Astrocyte (in vitro differentiated cells and primary cell): ENCODE data around the gene EDIL3. TPM values are rescaled to one million over a fixed set of nuclear protein-coding genes. Genes with fewer than 3 reads are reported as not detected.

Experiments used
- DNase-seq: peaks from one replicate; pipeline ENCODE4 v3.0.0-alpha.2; 2010; ENCODE audit warnings: low read depth
- FAIRE-seq: peaks from 2 replicates; lab custom pipeline; 2011; peaks lifted over from hg19 to GRCh38; lab: Jason Lieb, UNC
- H2AFZ ChIP-seq: 2 replicates; pipeline ENCODE4 v1.6.0; 2012; ENCODE audit warnings: low read depth, low read length, inconsistent platforms
- H3K27ac ChIP-seq: 2 replicates; pipeline ENCODE4 v1.5.1; 2011; ENCODE audit warnings: low read depth, low read length, inconsistent platforms
- H3K27me3 ChIP-seq: 2 replicates; pipeline ENCODE4 v1.6.0; 2011; ENCODE audit warnings: low read length, inconsistent platforms; ENCODE audit not compliant: insufficient read depth
- H3K36me3 ChIP-seq: 2 replicates; pipeline ENCODE4 v1.5.1; 2011; ENCODE audit warnings: low read length, inconsistent platforms; ENCODE audit not compliant: insufficient read depth
- H3K4me1 ChIP-seq: 2 replicates; pipeline ENCODE4 v1.5.1; 2011; ENCODE audit warnings: low read length, inconsistent platforms; ENCODE audit not compliant: insufficient read depth
- H3K4me2 ChIP-seq: 2 replicates; pipeline ENCODE4 v1.6.0; 2012; ENCODE audit warnings: low read length, inconsistent platforms
- H3K4me3 ChIP-seq: 2 replicates; pipeline ENCODE4 v1.5.1; 2011; ENCODE audit warnings: low read depth, mild to moderate bottlenecking, low read length, inconsistent platforms; ENCODE audit not compliant: insufficient read depth
- H3K79me2 ChIP-seq: 2 replicates; pipeline ENCODE4 v1.6.0; 2012; ENCODE audit warnings: mild to moderate bottlenecking, low read length, inconsistent platforms; ENCODE audit not compliant: insufficient read depth
- H3K9ac ChIP-seq: 2 replicates; pipeline ENCODE4 v1.6.0; 2012; ENCODE audit warnings: mild to moderate bottlenecking, low read length, inconsistent platforms
- H3K9me3 ChIP-seq: 2 replicates; pipeline ENCODE4 v1.5.1; 2012; ENCODE audit warnings: low read depth, mild to moderate bottlenecking, low read length, inconsistent platforms; ENCODE audit not compliant: insufficient read depth
- H4K20me1 ChIP-seq: 2 replicates; pipeline ENCODE4 v1.6.0; 2012; ENCODE audit warnings: low read length, inconsistent platforms; ENCODE audit not compliant: insufficient read depth
- H3K27ac Mint-ChIP-seq: one replicate; pipeline ENCODE4 v1.8.0; 2021; ENCODE audit warnings: mild to moderate bottlenecking, mixed read lengths; ENCODE audit not compliant: unreplicated experiment
- H3K27me3 Mint-ChIP-seq: one replicate; pipeline ENCODE4 v1.8.0; 2021; ENCODE audit warnings: low read depth, mixed read lengths; ENCODE audit not compliant: unreplicated experiment
- H3K36me3 Mint-ChIP-seq: one replicate; pipeline ENCODE4 v1.8.0; 2021; ENCODE audit warnings: low read depth, mixed read lengths; ENCODE audit not compliant: unreplicated experiment
- H3K4me1 Mint-ChIP-seq: one replicate; pipeline ENCODE4 v1.8.0; 2021; ENCODE audit warnings: low read depth, mixed read lengths; ENCODE audit not compliant: unreplicated experiment
- H3K4me3 Mint-ChIP-seq: one replicate; pipeline ENCODE4 v1.8.0; 2021; ENCODE audit warnings: mild to moderate bottlenecking, moderate library complexity, mixed read lengths; ENCODE audit not compliant: unreplicated experiment
- H3K9me3 Mint-ChIP-seq: one replicate; pipeline ENCODE4 v1.8.0; 2021; ENCODE audit warnings: mild to moderate bottlenecking, mixed read lengths; ENCODE audit not compliant: unreplicated experiment
- EZH2 ChIP-seq: IDR thresholded peaks from 2 replicates; pipeline ENCODE4 v1.6.1; 2012; ENCODE audit warnings: mild to moderate bottlenecking, low read length, inconsistent platforms; ENCODE audit not compliant: insufficient read depth
- total RNA-seq: library from RNA; stranded (reverse); gene quantifications from 2 replicates; pipeline ENCODE4 v1.2.1, GENCODE V29; 2021
- TF ChIP-seq, protein P1 (sequence below): IDR thresholded peaks from 2 replicates; pipeline ENCODE4 v1.5.1; 2011; ENCODE audit warnings: low read depth, mild to moderate bottlenecking, inconsistent platforms, low read length, moderate library complexity; ENCODE audit not compliant: insufficient read depth

EDIL3 gene
- total RNA-seq, 1 donor from 2014 or later = 226 TPM

DNA sequence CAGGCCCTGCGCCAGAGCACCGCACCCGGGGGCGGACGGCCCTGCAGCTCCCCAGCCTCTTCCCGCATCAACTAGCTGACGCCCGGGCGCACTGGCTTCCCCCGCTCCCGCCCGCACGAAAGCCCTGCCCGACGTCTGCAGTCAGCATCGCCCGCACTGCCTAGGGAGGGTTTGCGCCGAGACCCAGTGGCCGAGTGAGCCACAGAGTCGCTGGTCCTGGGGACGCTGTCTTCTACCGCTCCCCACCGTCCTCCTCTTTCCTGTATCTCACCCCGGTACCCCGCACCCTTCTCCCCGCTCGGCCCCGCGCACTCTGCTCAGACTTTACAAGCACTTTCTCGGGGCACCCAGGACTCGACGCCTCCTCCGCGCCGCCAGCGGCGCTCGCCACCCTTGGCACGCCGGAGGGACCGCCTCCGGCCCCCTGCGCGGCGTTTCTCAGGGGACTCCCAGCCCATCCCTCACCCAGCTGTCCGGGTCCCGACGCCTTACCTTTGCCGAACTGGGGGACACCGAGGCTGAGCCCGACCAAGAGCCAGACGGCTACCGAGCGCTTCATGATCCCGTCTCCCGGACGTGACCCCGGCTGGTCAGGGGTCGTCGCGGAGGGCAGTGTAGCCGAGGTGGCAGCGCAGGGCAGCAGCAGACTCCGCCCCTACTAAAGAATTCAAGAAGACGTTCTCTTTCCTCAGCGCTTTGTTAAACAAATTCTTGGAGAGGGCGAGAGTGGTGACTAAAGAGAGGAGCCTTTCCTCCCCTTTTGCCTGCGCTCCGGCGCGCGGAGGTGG lies 670 bp downstream of the EDIL3 start:
- Mint-ChIP-seq H3K27ac (peak overlapping the region; percentile 96), H3K36me3 (no peaks in the 10 kb centered on the region), H3K27me3 (no peaks in the 10 kb centered on the region), H3K4me3 (peak overlapping the region; percentile 95), H3K4me1 (peaks cover 17% of the 10 kb centered on the region), H3K9me3 (peaks cover 1% of the 10 kb centered on the region)
- Histone ChIP-seq H3K4me1 (peaks cover 23% of the 10 kb centered on the region), H2AFZ (peak overlapping the region; percentile 77), H3K27ac (peak overlapping the region; percentile 92), H3K4me3 (peak overlapping the region; percentile 76), H3K4me2 (peak overlapping the region; percentile 92), H4K20me1 (no peaks in the 10 kb centered on the region), H3K79me2 (peaks cover 80% of the 10 kb centered on the region), H3K36me3 (peaks cover 3% of the 10 kb centered on the region), H3K9me3 (no peaks in the 10 kb centered on the region), H3K27me3 (no peaks in the 10 kb centered on the region), H3K9ac (peak overlapping the region; percentile 98)
- TF ChIP-seq, protein P1, sequence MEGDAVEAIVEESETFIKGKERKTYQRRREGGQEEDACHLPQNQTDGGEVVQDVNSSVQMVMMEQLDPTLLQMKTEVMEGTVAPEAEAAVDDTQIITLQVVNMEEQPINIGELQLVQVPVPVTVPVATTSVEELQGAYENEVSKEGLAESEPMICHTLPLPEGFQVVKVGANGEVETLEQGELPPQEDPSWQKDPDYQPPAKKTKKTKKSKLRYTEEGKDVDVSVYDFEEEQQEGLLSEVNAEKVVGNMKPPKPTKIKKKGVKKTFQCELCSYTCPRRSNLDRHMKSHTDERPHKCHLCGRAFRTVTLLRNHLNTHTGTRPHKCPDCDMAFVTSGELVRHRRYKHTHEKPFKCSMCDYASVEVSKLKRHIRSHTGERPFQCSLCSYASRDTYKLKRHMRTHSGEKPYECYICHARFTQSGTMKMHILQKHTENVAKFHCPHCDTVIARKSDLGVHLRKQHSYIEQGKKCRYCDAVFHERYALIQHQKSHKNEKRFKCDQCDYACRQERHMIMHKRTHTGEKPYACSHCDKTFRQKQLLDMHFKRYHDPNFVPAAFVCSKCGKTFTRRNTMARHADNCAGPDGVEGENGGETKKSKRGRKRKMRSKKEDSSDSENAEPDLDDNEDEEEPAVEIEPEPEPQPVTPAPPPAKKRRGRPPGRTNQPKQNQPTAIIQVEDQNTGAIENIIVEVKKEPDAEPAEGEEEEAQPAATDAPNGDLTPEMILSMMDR = no peak
- no peak for TF ChIP-seq EZH2
- FAIRE-seq (no peak), DNase-seq (peak; percentile 60)

GRCh38 chr5:84383296-84383815 lies 1.3 kb downstream of the EDIL3 start:
- Histone ChIP-seq H3K36me3 (peaks cover 3% of the 10 kb centered on the region), H4K20me1 (no peaks in the 10 kb centered on the region), H3K9ac (peak overlapping the region; percentile 98), H3K4me3 (peak overlapping the region; percentile 76), H2AFZ (no peak overlapping the region), H3K4me1 (peaks cover 29% of the 10 kb centered on the region), H3K4me2 (peak overlapping the region; percentile 92), H3K27ac (peak overlapping the region; percentile 92), H3K27me3 (no peaks in the 10 kb centered on the region), H3K9me3 (no peaks in the 10 kb centered on the region), H3K79me2 (peaks cover 84% of the 10 kb centered on the region)
- Mint-ChIP-seq H3K4me3 (peak overlapping the region; percentile 95), H3K9me3 (peaks cover 1% of the 10 kb centered on the region), H3K4me1 (peaks cover 23% of the 10 kb centered on the region), H3K27me3 (no peaks in the 10 kb centered on the region), H3K27ac (peak overlapping the region; percentile 98), H3K36me3 (no peaks in the 10 kb centered on the region)
- no peak for TF ChIP-seq EZH2
- TF ChIP-seq, protein P1 = no peak
- DNase-seq = no peak
- FAIRE-seq = no peak
